Smooth muscle cell of trachea (primary cell): ENCODE data around the gene LYPD8. TPM values are rescaled to one million over a fixed set of nuclear protein-coding genes. Genes with fewer than 3 reads are reported as not detected.

ENCODE experiments used
- total RNA-seq: library from RNA; depleted of rRNA; stranded (reverse); fragments of >200 nt; gene quantifications from 2 replicates; pipeline ENCODE4 v1.2.1, GENCODE V29; 2014

LYPD8 gene
- total RNA-seq, result not detected in 2 replicates

DNA sequence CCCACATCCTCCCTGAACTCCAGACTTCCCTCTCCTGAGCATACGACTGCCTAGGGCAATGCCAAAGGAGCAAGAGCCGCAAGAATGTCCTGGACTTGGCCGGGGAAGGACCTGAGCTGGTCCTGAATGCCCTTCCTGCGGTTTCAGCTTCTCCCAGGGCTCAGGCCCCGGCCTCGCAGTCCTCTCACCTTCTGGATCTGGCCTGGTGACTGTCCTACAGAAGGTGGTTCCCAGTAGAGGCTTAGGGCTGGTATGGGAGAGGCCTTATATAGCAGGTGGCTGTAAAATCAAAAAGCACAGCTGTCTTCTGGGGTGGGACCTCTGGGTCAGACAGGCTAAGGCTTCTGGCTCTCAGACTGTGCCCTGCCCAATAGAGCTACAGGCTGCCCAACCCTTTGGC lies at the start of gene LYPD8:
Gene LYPD8 (minus strand): TSS at position 243 of the 400 bp plus-strand sequence. CDS start 4,678 bp downstream, outside the sequence.

DNA sequence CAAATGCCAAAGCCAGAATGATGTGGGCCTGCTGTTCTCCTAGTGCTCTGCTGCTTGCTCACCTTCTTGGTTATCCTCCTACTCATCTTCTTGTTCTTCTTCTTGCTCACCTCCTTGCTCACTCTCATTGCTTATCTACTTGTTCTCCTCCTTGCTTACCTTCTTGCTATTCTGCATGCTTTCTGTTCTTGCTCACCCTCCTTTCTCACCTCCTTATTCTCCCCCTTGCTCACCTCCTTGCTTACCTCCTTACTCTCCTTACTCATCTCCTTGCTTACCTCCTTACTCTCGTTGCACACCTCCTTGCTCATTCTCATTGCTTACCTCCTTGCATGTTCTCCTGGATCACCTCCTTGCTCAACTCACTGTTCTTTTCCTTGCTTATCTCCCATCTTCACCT lies 52.8 kb downstream of the LYPD8 start, which contains the start of gene OR14I1:
Gene OR14I1 (minus strand): TSS at position 53 of the 400 bp plus-strand sequence.

Other genes with a start within 250 kb of the LYPD8 start
- not detected in 2 replicates for gene OR2G6, start 247.7 kb downstream of the LYPD8 start, total RNA-seq
- gene OR2T29, start 193.0 kb downstream of the LYPD8 start, total RNA-seq, result not detected in 2 replicates
- not detected in 2 replicates for gene OR2T34, start 181.0 kb downstream of the LYPD8 start, total RNA-seq
- gene OR2T10, start 158.1 kb downstream of the LYPD8 start, total RNA-seq, result not detected in 2 replicates
- gene OR2T11, start 120.7 kb downstream of the LYPD8 start, total RNA-seq, result not detected in 2 replicates
- not detected in 2 replicates for gene OR2T35, start 110.5 kb downstream of the LYPD8 start, total RNA-seq
- not detected in 2 replicates for gene OR2T27, start 100.2 kb downstream of the LYPD8 start, total RNA-seq
- not detected in 2 replicates for gene OR14I1, start 53.0 kb downstream of the LYPD8 start, total RNA-seq
- gene SH3BP5L, start 70.2 kb upstream of the LYPD8 start, total RNA-seq, result 24.0 and 27.6 TPM in 2 replicates
- gene ZNF672, start 82.5 kb upstream of the LYPD8 start, total RNA-seq, result 11.6 and 23.0 TPM in 2 replicates
- gene ZNF692, start 103.3 kb upstream of the LYPD8 start, total RNA-seq, result 15.3 and 18.4 TPM in 2 replicates
- gene PGBD2, start 150.5 kb upstream of the LYPD8 start, total RNA-seq, result 6.0 and 6.1 TPM in 2 replicates